Sigmoid colon (tissue), 7 donors: Measurements from ENCODE around the gene PDCD4. TPM values are rescaled to one million over a fixed set of nuclear protein-coding genes. Genes with fewer than 3 reads are reported as not detected.

Experiments used
- DNase-seq: peaks from one replicate; pipeline ENCODE4 v3.0.0-alpha.2; 2019
- H3K27ac ChIP-seq, 4 donors: fragments of 200-600 bp; sonication (generic); one replicate each; pipeline ENCODE4 v1.5.1; 2016 to 2019; ENCODE audit warnings: mild to moderate bottlenecking in 1 of 4
- H3K27me3 ChIP-seq, 3 donors: fragments of 200-600 bp; sonication (generic); one replicate each; pipeline ENCODE4 v1.5.1; 2019; ENCODE audit warnings: mild to moderate bottlenecking in 1 of 3
- H3K36me3 ChIP-seq, 4 donors: fragments of 200-600 bp; sonication (generic); one replicate each; pipeline ENCODE4 v1.5.1; 2016 to 2019
- H3K4me1 ChIP-seq, 4 donors: fragments of 200-600 bp; sonication (generic); one replicate each; pipeline ENCODE4 v1.5.1; 2017 to 2019
- H3K4me3 ChIP-seq, 4 donors: fragments of 200-600 bp; sonication (generic); one replicate each; pipeline ENCODE4 v1.5.1; 2017 to 2019; ENCODE audit warnings: mild to moderate bottlenecking in 2 of 4, moderate library complexity in 1 of 4
- H3K9me3 ChIP-seq, 4 donors: fragments of 200-600 bp in 3 of 4; sonication (generic) in 3 of 4; one replicate each; pipeline versions ENCODE4 v1.5.1 to v1.6.1; 2013 to 2019
- CTCF ChIP-seq, 4 experiments: fragments of 450-650 bp in 3 of 4; fragments of 200-600 bp in 1 of 4; IDR thresholded peaks; one replicate each; pipeline ENCODE4 v1.5.1; 2016 to 2019; ENCODE audit warnings: antibody characterized with exemption in 4 of 4, mild to moderate bottlenecking in 3 of 4, moderate library complexity in 2 of 4
- EP300 ChIP-seq, 4 donors: sonication (generic); formaldehyde crosslinking; IDR thresholded peaks; one replicate each; pipeline ENCODE4 v1.6.1; 2017; ENCODE audit warnings: antibody characterized with exemption in 4 of 4
- POLR2A ChIP-seq, 2 donors: fragments of 450-650 bp; IDR thresholded peaks; one replicate each; pipeline ENCODE4 v1.6.1; 2016; ENCODE audit warnings: antibody characterized with exemption in 2 of 2, mild to moderate bottlenecking in 2 of 2, moderate library complexity in 2 of 2
- POLR2AphosphoS5 ChIP-seq, 4 donors: sonication (generic); formaldehyde crosslinking; IDR thresholded peaks; one replicate each; pipeline ENCODE4 v1.6.1; 2017; ENCODE audit warnings: antibody characterized with exemption in 4 of 4
- whole genome bisulfite sequencing, 2 donors: extraction: QIAGEN DNeasy Blood & Tissue Kit; methylation state at CpG; one replicate each; pipeline ENCODE4 v1.1.7; 2013; 5-methylcytosine and 5-hydroxymethylcytosine counted together
- intact Hi-C: fragments of 100-400 bp; cut with DNase I; formaldehyde crosslinking; loops from one replicate; pipeline ENCODE4 v1.15.1; 2023
- polyA plus RNA-seq, 3 donors: library from polyadenylated mRNA; stranded (reverse); fragments of 200-250 nt; gene quantifications; one replicate each; pipeline ENCODE4 v1.2.3, GENCODE V29; 2013
- total RNA-seq, 4 donors: library from RNA; depleted of rRNA; stranded (reverse); fragments of >200 nt; gene quantifications; one replicate each; pipeline ENCODE4 v1.1.0, GENCODE V29; 2016
- donor health status: healthy with polysubstance abuse.
- donor health status: Bipolar disorder and iron deficiency.
- donor health status: healthy.

Gene PDCD4
- total and polyA plus RNA-seq, 7 donors = 64.3 to 327 (median 140) TPM

GRCh38 chr10:110852947-110853346, 18.8 kb upstream of the PDCD4 start:
- intact Hi-C loops = no loop called here
- Histone ChIP-seq H3K4me1 (peaks cover 0 to 9% (median 7%) of the 10 kb centered on the region in 4 donors), H3K27me3 (no peaks in the 10 kb centered on the region), H3K36me3 (no peaks in the 10 kb centered on the region), H3K4me3 (no peak overlapping the region), H3K27ac (no peak overlapping the region), H3K9me3 (no peaks in the 10 kb centered on the region)
- WGBS, 2 donors = 55 to 75% methylated on average over 4 of the region's 4 CpGs
- TF ChIP-seq POLR2A (IDR thresholded peaks at IDR 0.05) (no peak), CTCF (IDR thresholded peaks at IDR 0.05) (no peak), POLR2AphosphoS5 (IDR thresholded peaks at IDR 0.05) (no peak), EP300 (IDR thresholded peaks at IDR 0.05) (no peak)
- no peak for DNase-seq

DNA sequence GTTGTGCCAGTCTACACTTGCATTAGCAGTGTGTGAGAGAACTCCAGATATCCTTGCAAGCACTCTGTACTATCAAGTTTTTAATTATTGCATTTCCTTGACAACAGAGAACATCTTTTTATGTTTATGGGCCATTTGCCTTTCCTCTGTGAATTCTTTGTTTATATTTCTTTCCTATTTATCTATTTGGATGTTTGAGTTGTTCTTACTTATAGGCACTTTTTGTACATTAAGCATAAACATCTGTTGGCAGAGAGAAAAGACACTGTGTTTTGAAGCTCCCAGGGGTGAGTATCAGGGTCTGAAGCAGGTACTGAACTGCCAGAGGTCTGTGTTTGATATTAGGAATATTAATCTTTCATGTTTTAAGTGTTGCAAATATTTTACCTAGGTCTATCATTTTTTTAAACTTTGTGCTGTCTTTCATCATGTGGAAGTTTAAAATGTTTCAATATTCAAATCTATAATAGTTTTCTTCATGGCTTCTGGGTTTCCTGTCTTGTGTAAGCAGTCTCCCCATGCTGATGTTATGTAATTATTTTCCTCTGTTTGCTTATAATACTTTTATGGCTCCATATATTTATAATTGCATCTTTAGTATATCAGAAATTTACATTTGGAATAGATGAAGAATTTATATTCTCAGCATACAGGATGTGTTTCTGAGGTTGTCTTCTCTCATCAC, 17.7 kb upstream of the PDCD4 start:
- Histone ChIP-seq H3K27me3 (no peaks in the 10 kb centered on the region), H3K4me1 (peaks cover 0 to 15% (median 10%) of the 10 kb centered on the region in 4 donors), H3K4me3 (no peak overlapping the region), H3K9me3 (no peaks in the 10 kb centered on the region), H3K36me3 (no peaks in the 10 kb centered on the region), H3K27ac (no peak overlapping the region)
- DNase-seq = no peak
- no peak for TF ChIP-seq CTCF (IDR thresholded peaks at IDR 0.05)
- TF ChIP-seq POLR2AphosphoS5 (IDR thresholded peaks at IDR 0.05) = no peak
- no peak for TF ChIP-seq POLR2A (IDR thresholded peaks at IDR 0.05)
- no peak for TF ChIP-seq EP300 (IDR thresholded peaks at IDR 0.05)
- intact Hi-C loops = no loop called here

GRCh38 chr10:110857265-110858171, 14.2 kb upstream of the PDCD4 start:
- peak; percentile 61 for DNase-seq
- WGBS, 2 donors = 10 to 35% methylated on average over 12 of the region's 12 CpGs
- peaks cover 0 to 22% (median 18%) of the 10 kb centered on the region in 4 donors for H3K4me1 ChIP-seq
- H3K27ac ChIP-seq = peak overlapping the region in 1 of 4 donors; percentile 11
- no peaks in the 10 kb centered on the region for H3K27me3 ChIP-seq
- H3K36me3 ChIP-seq = no peaks in the 10 kb centered on the region
- intact Hi-C loops = no loop called here
- H3K9me3 ChIP-seq = no peaks in the 10 kb centered on the region
- no peak overlapping the region for H3K4me3 ChIP-seq
- TF ChIP-seq POLR2AphosphoS5 (IDR thresholded peaks at IDR 0.05) (peak in 2 of 4 donors; percentile 24 to 34), CTCF (IDR thresholded peaks at IDR 0.05) (peak in 1 of 4 experiments; percentile 20), POLR2A (IDR thresholded peaks at IDR 0.05) (peak in 1 of 2 donors; percentile 20), EP300 (IDR thresholded peaks at IDR 0.05) (no peak)

DNA sequence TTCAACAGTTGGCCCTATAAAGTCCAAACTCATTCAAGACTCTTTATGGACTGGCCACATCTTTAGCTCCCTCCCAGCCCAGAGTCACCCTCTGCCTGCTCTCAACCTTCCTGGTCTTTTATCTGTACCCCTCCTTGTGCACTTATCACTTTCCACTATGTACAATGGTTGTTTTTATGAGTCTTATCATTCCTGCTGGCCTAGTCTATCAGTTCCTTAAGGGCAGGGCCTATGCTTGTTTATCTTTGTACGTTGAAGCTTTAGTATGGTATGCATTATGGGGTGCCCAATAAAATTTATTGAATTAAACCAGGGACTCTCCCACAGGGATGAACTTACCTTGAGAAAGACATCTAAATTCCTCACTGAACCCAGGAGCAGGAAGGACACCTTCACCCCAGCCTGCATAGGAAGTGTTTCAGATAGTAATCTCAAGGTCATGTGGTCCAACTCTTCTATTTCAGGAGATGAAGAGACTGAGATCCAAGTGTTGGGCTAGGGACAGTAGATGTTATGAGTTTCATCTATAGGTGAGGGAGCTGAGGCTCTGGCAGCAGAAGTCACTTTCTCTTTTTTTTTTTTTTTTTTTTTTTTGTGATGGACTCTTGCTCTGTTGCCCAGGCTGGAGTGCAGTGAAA, 13.3 kb upstream of the PDCD4 start:
- Histone ChIP-seq H3K36me3 (no peaks in the 10 kb centered on the region), H3K27ac (no peak overlapping the region), H3K9me3 (no peaks in the 10 kb centered on the region), H3K4me3 (no peak overlapping the region), H3K27me3 (no peaks in the 10 kb centered on the region), H3K4me1 (peaks cover 0 to 22% (median 18%) of the 10 kb centered on the region in 4 donors)
- intact Hi-C loops = no loop called here
- DNase-seq = no peak
- 5 to 41% methylated on average over 1 of the region's 1 CpG for WGBS, 2 donors
- no peak for TF ChIP-seq EP300 (IDR thresholded peaks at IDR 0.05)
- peak in 1 of 2 donors; percentile 13 for TF ChIP-seq POLR2A (IDR thresholded peaks at IDR 0.05)
- peak in 1 of 4 donors; percentile 6 for TF ChIP-seq POLR2AphosphoS5 (IDR thresholded peaks at IDR 0.05)
